A673 (cell line): ENCODE results near the gene PA2G4.

Experiments
- CTCF ChIP-seq: fragments of 300-800, 200-600 bp; sonication (generic); conservative IDR thresholded peaks from 2 replicates; pipeline ENCODE4 v1.5.1; 2017; ENCODE audit warnings: low read depth, mild to moderate bottlenecking, antibody characterized with exemption, low read length, moderate library complexity, mixed read lengths
- EZH2 ChIP-seq: fragments of 200-600 bp; sonication (generic); IDR thresholded peaks from 2 replicates; pipeline ENCODE4 v1.6.1; 2017; ENCODE audit warnings: borderline replicate concordance, low read depth, mild to moderate bottlenecking, mixed read lengths, antibody characterized with exemption, low read length; ENCODE audit not compliant: poor library complexity, severe bottlenecking

DNA sequence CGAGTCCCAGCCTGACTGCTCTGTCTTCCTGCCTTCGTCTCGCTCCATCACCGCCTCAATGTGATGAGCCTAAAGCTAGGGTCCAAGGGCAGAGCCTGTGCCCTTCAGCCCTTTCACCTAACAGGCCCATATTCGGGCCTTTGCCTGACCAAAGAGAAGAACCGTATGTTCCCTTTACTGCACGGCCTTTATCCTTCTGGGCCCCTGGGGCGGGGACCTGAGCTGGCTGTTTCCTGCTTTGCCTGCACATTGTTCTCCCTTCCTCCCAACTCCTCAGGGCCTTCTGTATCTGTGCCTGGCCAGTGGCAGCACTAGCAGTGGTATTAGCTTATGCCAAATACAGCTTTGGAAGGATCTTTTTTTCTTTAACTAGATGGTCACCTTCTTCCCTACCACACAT lies 39.5 kb downstream of the PA2G4 start:
- TF ChIP-seq CTCF (no peak), EZH2 (no peak)
